Suppressor macrophage (primary cell): ENCODE results near the gene EFNA2.
A peak's percentile ranks its signal among the peaks of the same experiment; 100 is the strongest.

Experiments
- DNase-seq, 4 experiments: peaks; one replicate each; pipeline ENCODE4 v3.0.0-alpha.2; 2020 to 2022

EFNA2 gene

GRCh38 chr19:1272423-1273262 lies 13.0 kb upstream of the EFNA2 start:
- peak; percentile 15 to 41 (median 35) for DNase-seq

- DNase-seq, result peak; percentile 49 to 75 (median 68)
These were observed 12.2 kb upstream of the EFNA2 start for GRCh38 chr19:1273263-1274041.

- no peak for DNase-seq
These were observed 11.4 kb upstream of the EFNA2 start for GRCh38 chr19:1274081-1274851.

DNA sequence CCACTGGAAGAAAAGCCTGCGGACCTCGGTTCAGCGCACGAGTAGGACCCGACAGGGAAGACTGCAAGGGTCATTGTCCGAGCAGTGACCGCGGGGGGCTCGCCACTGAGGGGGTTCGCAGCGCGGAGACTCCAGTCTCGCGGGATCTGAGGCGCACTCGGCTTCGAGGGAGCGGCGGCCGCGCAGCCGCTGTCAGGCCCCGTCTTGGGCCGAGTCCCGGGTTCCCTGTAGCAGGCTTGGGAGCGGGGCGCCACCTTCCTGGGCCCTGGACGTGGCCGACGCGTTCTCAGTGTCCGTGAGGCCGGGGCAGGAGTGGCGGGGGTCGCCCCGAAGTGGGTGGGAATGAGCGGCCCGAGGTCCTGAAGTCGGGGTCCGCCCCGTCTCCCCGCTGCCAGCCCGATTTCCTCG lies 10.8 kb upstream of the EFNA2 start:
- DNase-seq, result no peak

DNA sequence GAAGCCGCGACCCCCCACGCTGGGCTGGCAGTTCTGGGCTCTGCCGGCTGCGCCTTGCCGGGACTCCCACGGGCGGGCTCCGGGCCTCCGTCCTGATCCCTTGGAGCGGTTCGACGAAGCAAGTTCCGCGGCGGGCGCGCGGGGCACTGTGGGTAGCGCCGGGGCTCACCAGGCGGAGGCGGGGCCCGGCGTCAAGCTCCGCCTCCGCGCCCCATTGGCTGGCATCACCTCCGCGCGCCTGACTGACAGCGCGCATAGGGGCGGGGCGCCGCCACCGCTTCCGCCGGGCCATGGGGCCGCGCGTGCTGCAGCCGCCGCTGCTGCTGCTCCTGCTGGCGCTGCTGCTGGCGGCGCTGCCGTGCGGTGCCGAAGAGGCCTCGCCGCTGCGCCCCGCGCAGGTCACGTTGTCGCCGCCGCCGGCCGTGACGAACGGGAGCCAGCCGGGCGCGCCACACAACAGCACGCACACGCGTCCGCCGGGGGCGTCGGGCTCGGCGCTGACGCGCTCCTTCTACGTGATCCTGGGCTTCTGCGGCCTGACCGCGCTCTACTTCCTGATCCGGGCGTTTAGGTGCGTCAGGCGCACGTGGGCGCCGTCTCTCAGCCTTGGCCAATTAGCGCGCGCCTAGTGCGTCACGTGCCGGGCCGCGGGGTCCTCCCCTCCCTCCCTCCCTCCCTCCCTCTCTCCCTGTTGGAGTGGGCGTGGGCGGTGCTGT lies 10.3 kb upstream of the EFNA2 start, which contains the start of gene FAM174C:
Gene FAM174C, plus strand, starts transcription at position 271 of the 716 bp plus-strand sequence. Its CDS starts 20 bp downstream, at position 291.
- DNase-seq, result peak; percentile 98 to 99 (median 99)

GRCh38 chr19:1275976-1276627 lies 9.6 kb upstream of the EFNA2 start:
- no peak for DNase-seq

- no peak for DNase-seq
These were observed 9.0 kb upstream of the EFNA2 start for GRCh38 chr19:1276628-1277022.

GRCh38 chr19:1277061-1277460 lies 8.6 kb upstream of the EFNA2 start:
- DNase-seq, result no peak

- DNase-seq, result no peak
These were observed 7.6 kb upstream of the EFNA2 start for GRCh38 chr19:1278074-1278473.

DNA sequence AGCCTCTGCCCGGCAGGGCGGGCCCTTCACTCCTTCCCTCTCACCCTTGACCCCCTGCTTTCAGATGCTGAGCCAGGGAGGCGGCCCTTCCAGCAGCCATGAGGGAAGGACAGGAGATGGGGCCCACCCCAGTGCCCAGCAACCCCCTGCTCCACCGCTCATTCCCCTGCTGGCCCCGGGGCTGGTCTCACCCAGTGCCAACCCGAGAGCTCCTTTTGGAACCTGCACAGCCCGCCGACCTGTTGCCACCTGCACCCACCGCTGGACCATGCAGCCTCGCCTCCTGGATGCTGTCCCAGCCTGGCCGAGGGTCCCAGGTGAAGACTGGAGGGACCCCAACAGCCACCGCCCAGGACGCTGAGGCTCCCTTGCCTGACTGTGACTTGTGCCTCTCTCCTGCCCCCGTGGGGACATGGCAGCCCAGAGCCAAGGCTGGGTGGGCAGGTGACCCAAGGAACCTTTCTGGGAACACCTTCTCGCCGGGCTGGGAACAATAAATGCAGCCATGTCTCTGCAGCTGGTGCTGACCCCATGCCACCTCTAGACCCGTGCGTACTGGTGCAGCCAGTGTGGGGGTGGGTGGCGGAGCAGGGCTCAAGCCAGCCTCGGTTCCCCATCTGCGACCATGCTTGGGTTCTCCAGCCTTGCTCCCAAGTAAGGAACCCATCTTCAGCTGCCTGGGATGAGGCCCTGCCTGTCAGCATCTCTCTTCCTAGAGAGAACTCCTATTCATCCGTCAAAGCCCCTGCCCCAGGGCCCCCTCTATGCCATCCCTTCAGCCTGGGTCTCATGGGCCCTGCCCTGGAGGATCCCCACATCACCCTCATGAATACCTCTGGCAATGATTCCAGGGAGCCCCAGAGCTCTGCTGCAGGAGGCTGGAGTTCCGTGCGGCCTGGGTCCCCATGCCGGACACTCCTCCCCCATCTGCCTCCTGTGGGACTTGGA lies 6.7 kb upstream of the EFNA2 start:
- DNase-seq, result no peak

- DNase-seq, result peak; percentile 87 to 93 (median 90)
These were observed 5.8 kb upstream of the EFNA2 start for GRCh38 chr19:1279782-1280341.

- no peak for DNase-seq
These were observed 4.8 kb upstream of the EFNA2 start for GRCh38 chr19:1280636-1281568.

DNA sequence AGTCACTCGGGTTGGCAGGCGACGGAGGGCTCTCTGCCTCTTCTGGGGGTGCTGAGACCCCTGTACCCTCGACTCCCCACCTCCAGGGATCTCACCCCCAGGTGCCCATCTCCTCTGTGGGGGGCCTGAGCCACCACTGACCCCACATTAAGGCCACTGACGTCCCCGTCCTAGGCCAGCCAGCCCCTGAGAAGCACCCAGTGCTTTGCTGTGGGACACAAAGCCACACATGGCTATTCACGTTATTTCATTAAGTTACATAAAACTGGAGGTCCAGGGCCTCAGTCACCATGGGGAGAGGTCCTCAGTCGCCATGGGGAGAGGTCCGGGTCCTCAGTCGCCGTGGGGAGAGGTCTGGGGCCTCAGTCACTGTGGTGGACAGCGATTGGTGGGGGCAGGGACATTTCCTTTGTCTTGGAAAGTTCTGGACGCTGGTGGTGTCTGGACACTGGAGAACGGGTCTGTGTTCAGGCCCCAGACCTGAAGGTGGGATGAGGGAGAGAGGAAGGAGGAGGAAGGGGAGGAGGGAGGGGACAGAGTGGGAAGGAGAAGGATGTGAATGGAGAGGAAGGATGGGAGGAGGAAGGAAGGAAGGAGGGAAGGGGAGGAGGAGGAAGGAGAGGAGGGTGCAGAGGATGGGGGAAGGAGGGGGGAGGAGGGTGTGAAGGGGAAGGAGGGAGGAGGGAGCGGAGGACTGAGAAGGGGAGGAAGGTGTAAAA lies 3.9 kb upstream of the EFNA2 start:
- DNase-seq, result no peak

DNA sequence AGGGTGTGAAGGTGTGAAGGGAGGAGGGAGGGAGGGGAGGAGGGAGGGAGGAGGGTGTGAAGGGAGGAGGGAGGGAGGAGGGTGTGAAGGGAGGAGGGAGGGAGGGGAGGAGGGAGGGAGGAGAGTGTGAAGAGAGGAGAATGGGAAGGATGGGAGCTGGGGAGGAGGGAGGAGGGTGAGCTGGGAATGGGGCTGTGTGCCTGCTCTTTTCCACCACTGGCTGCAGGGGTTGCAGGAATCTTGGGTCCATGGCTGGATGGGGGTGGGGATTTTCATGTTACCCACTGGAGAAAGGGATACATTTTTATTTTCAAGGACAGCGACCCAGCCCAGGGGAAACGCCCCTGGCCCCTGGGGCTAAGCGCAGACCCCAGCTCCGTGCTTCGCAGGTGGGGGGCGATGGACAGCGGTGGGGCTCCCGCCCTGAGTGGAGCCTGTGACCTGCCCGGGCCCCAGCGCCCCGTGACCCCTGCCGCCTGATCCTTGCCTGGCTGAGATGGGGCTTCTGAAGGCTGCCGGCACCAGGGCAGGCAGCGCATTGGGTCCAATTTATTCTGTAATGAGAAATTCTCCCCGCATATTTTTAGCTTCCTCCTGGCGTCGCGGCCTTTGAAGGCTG lies 3.0 kb upstream of the EFNA2 start:
- no peak for DNase-seq

DNA sequence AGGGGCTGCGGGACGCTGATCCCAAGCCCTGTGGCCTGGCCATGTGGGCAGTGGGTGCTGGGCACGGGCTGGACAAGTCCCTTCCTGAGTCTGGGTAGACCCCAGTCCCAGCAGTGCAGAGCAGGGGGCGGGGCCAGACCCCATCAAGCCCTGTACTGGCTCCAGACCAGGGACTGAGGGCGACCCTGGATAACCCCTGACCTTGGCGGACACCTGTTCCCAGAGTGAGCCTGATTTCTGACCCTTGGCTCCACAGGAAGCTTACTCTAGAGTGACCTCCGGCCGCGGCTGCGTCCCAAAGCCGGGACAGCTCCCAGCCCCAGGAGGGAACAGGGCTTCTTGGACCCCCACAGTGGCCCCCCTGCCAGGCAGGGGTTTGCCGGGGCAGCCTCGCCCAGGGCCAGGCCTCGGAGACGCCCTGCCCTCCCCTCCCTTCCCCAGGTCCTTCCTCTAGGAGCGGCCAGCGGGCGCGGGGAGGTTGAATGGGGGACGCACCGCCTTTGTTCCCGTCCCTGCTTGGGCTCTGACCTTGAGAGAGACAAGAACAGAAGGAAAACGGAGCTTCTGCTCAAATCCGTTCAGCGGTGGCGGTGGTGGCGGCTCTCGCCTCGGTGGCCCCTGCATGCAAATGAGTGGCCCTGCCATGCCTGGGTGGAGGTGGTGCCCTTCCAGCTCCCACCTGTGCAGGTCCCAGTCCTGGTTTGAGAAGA lies 2.3 kb upstream of the EFNA2 start:
- DNase-seq, result no peak

DNA sequence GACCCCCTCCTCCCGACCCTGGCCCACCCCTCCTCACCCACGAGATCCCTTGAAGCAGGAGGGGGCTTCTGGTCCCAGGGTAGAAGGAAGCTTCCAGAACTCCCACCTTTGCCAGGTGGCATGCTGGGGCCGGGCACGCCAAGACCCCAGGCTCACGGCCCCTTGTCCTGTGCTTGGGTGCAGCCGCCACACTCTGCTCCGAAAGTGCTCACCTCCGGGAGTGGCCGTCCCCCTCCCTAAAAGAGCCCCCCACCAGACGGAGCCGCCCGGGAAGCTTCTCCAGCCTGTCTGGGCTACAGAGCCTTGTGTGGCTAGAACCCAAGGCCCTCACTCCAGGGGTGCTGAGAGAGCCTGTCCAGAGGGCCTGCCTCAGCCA lies 1.8 kb upstream of the EFNA2 start:
- no peak for DNase-seq

DNA sequence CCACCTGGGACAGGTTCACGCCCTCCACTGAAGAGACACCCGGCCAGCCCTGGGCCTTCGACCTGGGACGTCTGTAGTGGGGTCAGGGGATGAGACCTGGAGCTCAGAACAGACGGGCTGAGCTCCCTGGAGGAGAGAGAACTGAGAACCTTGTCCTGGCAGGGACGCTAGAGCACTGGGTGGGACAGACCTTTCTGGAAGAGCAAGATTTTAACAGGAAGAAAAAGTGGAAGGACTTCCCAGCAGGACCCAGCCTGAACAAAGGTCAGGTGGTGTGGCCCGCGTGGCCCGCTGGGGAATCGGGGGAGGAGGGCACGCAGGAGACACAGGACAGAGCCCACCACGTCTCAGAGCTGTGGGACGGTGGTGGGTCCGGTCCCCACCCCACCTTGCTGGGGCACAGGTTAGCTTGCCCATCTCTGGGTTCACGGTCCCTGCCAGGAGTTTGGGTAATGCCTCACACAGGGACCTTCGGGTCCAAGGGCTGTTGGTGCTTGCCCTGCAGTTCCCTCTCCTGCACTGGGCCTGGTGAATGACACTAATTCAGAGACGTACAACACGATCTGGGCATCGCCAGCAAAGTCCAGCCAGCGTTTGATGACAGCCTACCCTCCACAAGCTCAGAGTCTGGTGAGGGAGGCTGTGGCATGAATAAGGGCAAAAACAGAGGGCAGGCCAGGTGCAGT lies 1.2 kb upstream of the EFNA2 start:
- no peak for DNase-seq
